Hair follicle dermal papilla cell (primary cell): ENCODE results near the gene EMX1. TPM values are rescaled to one million over a fixed set of nuclear protein-coding genes. Genes with fewer than 3 reads are reported as not detected.

Experiments used
- total RNA-seq: library from RNA; depleted of rRNA; stranded (reverse); fragments of >200 nt; gene quantifications from 2 replicates; pipeline ENCODE4 v1.2.3, GENCODE V29; 2012

EMX1 gene
- not detected in 2 replicates for total RNA-seq

DNA sequence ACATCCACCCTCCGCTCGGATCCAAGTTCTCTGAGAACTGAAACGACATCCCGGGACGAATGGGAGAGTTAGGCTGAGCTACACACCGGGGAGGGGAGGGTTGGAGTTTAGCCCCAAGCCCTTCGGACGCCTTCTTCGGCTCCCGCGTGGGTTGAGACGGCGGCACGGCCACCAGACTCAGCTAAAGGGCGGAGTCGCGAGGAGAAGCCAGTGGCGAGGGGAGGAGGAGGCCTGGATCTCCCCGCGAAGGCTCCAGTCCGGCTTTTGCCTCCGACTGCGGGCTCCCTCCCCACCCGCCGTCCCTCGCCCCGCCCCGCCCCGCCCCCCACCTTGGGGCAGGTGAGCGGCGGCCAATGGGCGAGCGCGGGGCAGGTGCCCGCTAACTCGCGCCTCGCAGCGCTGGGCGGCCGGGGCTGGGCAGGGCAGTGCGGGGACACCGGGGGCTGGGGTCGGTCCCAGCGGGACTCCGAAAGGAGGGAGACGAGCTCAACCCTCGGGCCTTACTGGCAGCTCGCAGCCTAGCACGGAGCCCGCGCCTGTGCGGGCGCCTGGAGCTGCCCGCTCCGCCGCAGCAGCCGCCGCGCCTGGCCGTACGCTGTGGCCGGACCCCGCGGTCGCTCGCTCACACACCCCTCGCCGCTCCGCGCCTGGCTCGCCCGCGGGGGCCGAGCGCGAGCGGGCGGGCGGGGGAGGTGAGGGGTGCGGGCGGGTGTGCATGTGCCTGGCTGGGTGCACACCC is at the start of gene EMX1:
TSS of gene EMX1 (plus strand) at position 382 of the 739 bp plus-strand sequence. CDS start at position 716, 334 bp downstream.

DNA sequence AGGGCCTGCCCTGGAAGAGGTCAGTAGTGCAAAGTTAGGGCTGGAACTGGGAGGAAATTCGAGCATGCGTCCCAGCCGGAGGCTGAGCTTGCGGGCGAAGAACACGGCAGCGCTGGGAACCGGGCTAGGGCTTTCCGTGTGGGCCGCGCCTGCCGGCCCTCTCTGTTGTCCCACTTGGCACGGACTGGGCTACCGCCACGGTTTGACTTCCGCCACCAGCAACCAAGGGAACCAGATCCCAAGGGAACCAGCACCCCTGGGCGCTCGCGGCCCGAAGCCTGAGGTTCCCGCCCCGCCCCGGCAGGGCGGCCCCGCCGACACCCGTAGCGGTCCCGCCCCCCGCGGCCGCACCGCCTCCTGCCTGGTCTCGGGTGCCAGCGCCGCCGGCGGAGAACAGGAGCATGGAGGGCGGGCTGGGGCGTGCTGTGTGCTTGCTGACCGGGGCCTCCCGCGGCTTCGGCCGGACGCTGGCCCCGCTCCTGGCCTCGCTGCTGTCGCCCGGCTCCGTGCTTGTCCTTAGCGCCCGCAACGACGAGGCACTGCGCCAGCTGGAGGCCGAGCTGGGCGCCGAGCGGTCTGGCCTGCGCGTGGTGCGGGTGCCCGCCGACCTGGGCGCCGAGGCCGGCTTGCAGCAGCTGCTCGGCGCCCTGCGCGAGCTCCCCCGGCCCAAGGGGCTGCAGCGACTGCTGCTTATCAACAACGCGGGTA is 30.1 kb upstream of the EMX1 start, which contains the start of gene SPR:
TSS of gene SPR (plus strand) at position 377 of the 708 bp plus-strand sequence. CDS start at position 402, 25 bp downstream.

Other genes with a start within 250 kb of the EMX1 start
- 30.7 and 31.2 TPM in 2 replicates for gene EXOC6B, start 91.5 kb upstream of the EMX1 start, total RNA-seq
- gene SPR, start 30.1 kb upstream of the EMX1 start, total RNA-seq = 14.3 and 17.0 TPM in 2 replicates
- gene SFXN5, start 154.2 kb downstream of the EMX1 start, total RNA-seq = 11.1 and 15.1 TPM in 2 replicates
- 94.9 and 96.9 TPM in 2 replicates for gene RAB11FIP5, start 195.4 kb downstream of the EMX1 start, total RNA-seq